NB4 (cell line): ENCODE measurements around the gene SLC23A1.
A peak's percentile ranks its signal among the peaks of the same experiment; 100 is the strongest.
"Not testable (repeated sequence)": the region's sequence is repeated elsewhere in the genome, so short reads cannot be mapped to it uniquely, and the experiment has no call there.

Experiments used
- DNase-seq: peaks from one replicate; pipeline ENCODE4 v3.0.0; 2010; ENCODE audit warnings: low read depth
- H3K4me3 ChIP-seq: one replicate; pipeline ENCODE4 v1.5.1; 2011; ENCODE audit warnings: mild to moderate bottlenecking, low read depth, low read length, moderate library complexity
- MAX ChIP-seq: IDR thresholded peaks from 2 replicates; pipeline ENCODE4 v1.6.1; 2011; ENCODE audit warnings: low read depth, low read length
- MYC ChIP-seq: IDR thresholded peaks from 2 replicates; pipeline ENCODE4 v1.6.1; 2011; ENCODE audit warnings: low read depth, low read length
- POLR2A ChIP-seq: IDR thresholded peaks from 2 replicates; pipeline ENCODE4 v1.6.1; 2011; ENCODE audit warnings: mild to moderate bottlenecking; ENCODE audit not compliant: insufficient read length; ENCODE audit errors: extremely low read depth
- TF ChIP-seq, protein P1 (sequence below): IDR thresholded peaks from one replicate; pipeline ENCODE4 v1.5.1; 2012; ENCODE audit warnings: low read depth, low read length

Gene SLC23A1

DNA sequence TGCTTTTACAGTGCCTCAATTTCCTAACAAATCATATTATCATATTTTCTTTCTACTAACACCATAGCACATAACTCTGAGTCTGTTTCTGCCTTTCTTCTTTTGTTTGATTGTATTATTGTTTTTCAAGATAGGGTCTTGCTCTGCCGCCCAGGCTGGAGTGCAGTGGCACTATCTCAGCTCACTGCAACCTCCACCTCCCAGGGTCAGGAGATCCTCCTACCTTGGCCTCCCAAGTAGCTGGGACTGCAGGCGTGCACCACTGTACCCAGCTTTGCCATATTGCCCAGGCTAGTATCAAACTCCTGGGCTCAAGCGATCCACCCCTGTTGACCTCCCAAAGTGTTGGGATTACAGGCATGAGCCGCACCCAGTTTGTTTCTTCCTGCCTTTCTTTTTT is 22.7 kb downstream of the SLC23A1 start:
- no peak for DNase-seq
- TF ChIP-seq MYC (no peak), POLR2A (no peak), MAX (no peak)
- TF ChIP-seq, protein P1, sequence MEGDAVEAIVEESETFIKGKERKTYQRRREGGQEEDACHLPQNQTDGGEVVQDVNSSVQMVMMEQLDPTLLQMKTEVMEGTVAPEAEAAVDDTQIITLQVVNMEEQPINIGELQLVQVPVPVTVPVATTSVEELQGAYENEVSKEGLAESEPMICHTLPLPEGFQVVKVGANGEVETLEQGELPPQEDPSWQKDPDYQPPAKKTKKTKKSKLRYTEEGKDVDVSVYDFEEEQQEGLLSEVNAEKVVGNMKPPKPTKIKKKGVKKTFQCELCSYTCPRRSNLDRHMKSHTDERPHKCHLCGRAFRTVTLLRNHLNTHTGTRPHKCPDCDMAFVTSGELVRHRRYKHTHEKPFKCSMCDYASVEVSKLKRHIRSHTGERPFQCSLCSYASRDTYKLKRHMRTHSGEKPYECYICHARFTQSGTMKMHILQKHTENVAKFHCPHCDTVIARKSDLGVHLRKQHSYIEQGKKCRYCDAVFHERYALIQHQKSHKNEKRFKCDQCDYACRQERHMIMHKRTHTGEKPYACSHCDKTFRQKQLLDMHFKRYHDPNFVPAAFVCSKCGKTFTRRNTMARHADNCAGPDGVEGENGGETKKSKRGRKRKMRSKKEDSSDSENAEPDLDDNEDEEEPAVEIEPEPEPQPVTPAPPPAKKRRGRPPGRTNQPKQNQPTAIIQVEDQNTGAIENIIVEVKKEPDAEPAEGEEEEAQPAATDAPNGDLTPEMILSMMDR: no peak
- no peak overlapping the region for H3K4me3 ChIP-seq

DNA sequence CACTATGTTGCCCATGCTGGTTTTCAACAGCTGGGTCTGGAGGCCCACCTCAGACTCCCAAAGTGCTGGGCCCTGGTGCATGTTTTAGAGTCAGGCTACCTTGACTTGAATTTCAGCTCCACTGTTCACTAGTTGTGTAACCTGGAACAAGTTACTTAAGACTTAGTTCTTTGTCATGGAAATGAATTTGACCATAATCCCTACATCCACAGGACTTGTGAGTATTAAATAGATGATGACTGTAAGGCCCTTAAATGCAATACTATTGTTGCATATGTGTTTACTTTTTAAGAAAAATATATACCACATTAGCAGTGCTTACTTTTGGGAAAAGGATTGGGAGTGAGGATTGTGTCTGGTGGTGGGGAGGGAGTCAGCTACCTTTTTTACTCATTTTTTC is 25.0 kb downstream of the SLC23A1 start:
- no peak overlapping the region for H3K4me3 ChIP-seq
- TF ChIP-seq MAX: no peak
- TF ChIP-seq MYC: no peak
- TF ChIP-seq, protein P1: no peak
- TF ChIP-seq POLR2A: no peak
- DNase-seq: no peak

- DNase-seq, H3K4me3 ChIP-seq: not testable (repeated sequence)
Observed at GRCh38 chr5:139355900-139356299, 27.2 kb downstream of the SLC23A1 start.

DNA sequence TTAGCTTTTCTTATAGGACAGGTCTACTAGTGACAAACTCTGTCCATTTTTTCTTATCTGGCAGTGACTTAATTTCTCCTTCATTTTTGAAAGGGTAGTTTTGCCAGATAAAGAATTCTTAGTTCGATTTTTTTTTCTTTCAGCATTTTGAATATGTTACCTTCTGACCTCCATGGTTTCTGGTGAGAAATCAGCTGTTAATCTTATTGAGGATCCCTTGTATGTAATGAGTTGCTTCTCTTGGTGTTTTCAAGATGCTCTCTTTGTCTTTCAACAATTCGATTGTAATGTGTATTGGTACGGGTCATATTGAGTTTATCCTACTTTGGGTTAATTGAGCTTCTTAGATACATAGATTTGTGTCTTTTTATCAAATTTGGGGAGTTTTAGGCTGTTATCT is 28.9 kb downstream of the SLC23A1 start:
- no peak for TF ChIP-seq POLR2A
- TF ChIP-seq, protein P1: no peak
- TF ChIP-seq MYC: no peak
- TF ChIP-seq MAX: no peak
- DNase-seq: no peak
- H3K4me3 ChIP-seq: no peak overlapping the region

GRCh38 chr5:139347863-139348262 is 35.2 kb downstream of the SLC23A1 start:
- not testable (repeated sequence) for H3K4me3 ChIP-seq, DNase-seq

DNA sequence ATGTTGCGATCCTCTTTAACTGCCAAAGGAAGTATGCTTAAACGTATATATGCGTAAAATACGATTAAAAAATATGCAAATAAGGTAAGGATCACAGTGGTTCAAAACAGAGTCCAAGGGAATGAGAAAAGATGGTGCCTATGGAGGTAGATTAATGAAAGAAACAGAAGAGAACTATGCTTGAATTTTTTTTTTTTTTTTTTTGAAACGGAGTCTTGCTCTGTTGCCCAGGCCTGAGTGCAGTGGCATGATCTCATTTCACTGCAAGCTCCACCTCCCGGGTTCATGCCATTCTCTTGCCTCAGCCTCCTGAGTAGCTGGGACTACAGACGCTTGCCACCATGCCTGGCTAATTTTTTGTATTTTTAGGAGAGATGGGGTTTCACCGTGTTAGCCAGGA is 37.7 kb downstream of the SLC23A1 start:
- DNase-seq, H3K4me3 ChIP-seq: not testable (repeated sequence)

DNA sequence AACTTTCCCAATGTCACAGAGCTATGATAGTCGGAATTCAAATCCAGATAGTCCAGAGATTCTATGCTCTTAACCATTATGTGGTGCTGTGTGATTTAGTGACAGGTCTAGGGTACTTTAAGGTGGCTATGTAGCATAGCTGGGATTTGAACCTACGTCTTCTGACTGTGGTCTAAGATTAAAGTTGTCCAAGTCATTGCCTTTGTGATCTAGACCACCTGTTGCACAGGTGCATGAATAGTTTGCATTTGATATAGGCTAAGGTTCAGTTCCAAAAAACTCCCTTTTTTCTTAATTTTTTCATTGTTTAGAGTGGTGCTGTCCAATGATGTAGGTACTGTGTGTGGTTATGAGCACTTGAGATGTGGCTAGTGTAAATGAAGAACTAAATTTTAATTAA is 38.9 kb downstream of the SLC23A1 start:
- DNase-seq: no peak
- TF ChIP-seq MYC: no peak
- TF ChIP-seq MAX: no peak
- TF ChIP-seq, protein P1: no peak
- H3K4me3 ChIP-seq: peak overlapping the region; percentile 3

GRCh38 chr5:139343476-139343875 is 39.6 kb downstream of the SLC23A1 start:
- TF ChIP-seq, protein P1: no peak
- no peak for TF ChIP-seq MAX
- TF ChIP-seq POLR2A: no peak
- TF ChIP-seq MYC: no peak
- no peak for DNase-seq
- H3K4me3 ChIP-seq: peak overlapping the region; percentile 91
